Left ventricle myocardium superior (tissue), 1 donor: Measurements from ENCODE around the gene DISP3. TPM values are rescaled to one million over a fixed set of nuclear protein-coding genes. Genes with fewer than 3 reads are reported as not detected.
"Not testable (repeated sequence)": the region's sequence is repeated elsewhere in the genome, so short reads cannot be mapped to it uniquely, and the experiment has no call there.

ENCODE experiments used
- ATAC-seq: fragments of 200-7000 bp; cut with Tn5 transposase; one replicate; pipeline ENCODE4 v1.9.1; 2020; ENCODE audit warnings: mild to moderate bottlenecking, moderate library complexity
- DNase-seq: peaks from one replicate; pipeline ENCODE4 v3.0.0-alpha.2; 2020
- intact Hi-C: fragments of 100-400 bp; cut with micrococcal nuclease; formaldehyde crosslinking; loops from one replicate; pipeline ENCODE4 v1.11.0; 2022
- total RNA-seq: library from RNA; stranded (reverse); fragmentation: NEBNext Ultra II Directional; extraction: Animal tissue kit (Norgen Biotek cat#: 25700); gene quantifications from one replicate; pipeline ENCODE4 v1.2.1, GENCODE V29; 2021
- donor health status: DM: no; HTN: yes; CAD: no; lungs with severe emphysema.

The DISP3 gene
- total RNA-seq, 1 donor from 2014 or later = 0.12 TPM

DNA sequence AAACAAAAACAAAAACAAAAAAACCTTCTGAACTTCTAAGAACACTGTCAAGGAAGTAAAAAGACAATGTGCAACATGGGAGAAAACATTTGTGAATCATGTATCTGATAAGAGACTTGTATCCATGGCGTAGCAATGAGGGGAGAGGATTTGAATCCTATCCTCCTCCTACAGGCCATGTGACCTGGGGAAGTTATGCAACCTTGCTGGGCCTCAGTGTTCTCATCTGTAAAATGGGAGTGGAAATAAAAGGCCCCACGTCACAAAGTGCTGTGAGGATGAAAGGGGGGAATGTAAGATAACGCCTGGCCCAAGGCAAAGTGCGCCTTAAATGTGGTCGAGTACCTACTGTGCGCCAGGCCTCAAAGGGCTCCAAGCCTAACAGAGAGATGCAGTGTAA lies 83.7 kb downstream of the DISP3 start:
- no peak for DNase-seq
- intact Hi-C loops = no loop called here
- no peak for ATAC-seq

- intact Hi-C loops = no loop called here
- DNase-seq = no peak
- ATAC-seq = no peak
These were observed 84.7 kb downstream of the DISP3 start for GRCh38 chr1:11563560-11564069.

GRCh38 chr1:11564237-11564636 lies 85.3 kb downstream of the DISP3 start:
- no peak for ATAC-seq
- DNase-seq = no peak
- intact Hi-C loops = no loop called here

GRCh38 chr1:11566042-11566850 lies 87.3 kb downstream of the DISP3 start:
- no peak for ATAC-seq

GRCh38 chr1:11567244-11568065 lies 88.5 kb downstream of the DISP3 start:
- ATAC-seq (no peak), DNase-seq (no peak)
- intact Hi-C loops = no loop called here

More at GRCh38 chr1:11566042-11566850, 87.3 kb downstream of the DISP3 start:
- intact Hi-C loops = no loop called here
- DNase-seq = no peak

- intact Hi-C loops = no loop called here
- ATAC-seq (no peak), DNase-seq (no peak)
These were observed 89.7 kb downstream of the DISP3 start for GRCh38 chr1:11568687-11569086.

- ATAC-seq (no peak), DNase-seq (no peak)
- intact Hi-C loops = no loop called here
These were observed 90.6 kb downstream of the DISP3 start for GRCh38 chr1:11569551-11569950.

GRCh38 chr1:11569954-11570353 lies 91.0 kb downstream of the DISP3 start:
- intact Hi-C loops = no loop called here
- ATAC-seq (no peak), DNase-seq (no peak)

- no peak for ATAC-seq
- intact Hi-C loops = no loop called here
- DNase-seq = no peak
These were observed 91.9 kb downstream of the DISP3 start for GRCh38 chr1:11570821-11571380.

DNA sequence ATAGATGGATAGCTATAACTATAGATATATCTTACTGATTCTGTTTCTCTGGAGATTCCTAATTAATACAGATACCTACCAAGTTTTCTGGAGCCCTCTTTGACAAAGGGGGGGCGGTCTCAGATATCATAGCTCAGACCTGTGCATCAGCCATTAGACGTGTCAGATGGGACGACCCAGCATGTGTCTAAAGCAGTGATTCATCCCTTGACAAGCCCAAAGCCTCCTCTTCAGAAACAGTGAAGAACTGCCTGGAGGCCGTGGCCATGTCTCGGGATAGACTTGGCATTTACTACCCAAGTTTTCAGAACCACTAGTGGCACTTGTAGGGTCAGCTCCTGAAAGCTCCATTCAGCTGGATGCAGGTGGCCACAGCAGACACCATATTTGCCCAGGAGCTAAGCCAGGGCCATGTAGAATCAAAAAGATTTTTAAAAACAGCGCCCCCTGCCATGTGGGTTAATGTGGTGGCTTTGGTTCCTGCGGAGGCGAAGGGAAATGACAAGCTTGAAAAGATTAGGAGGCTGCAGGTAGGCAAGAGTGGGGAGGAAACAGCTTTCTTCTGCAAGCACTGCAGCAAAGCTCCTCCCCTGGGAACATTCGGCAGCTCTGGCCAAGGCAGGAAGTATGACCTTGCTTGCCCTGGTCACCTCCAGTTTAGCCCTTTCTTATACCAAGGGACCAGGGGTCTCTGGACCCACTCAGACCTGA lies 93.1 kb downstream of the DISP3 start:
- intact Hi-C loops = no loop called here
- DNase-seq (no peak), ATAC-seq (no peak)

DNA sequence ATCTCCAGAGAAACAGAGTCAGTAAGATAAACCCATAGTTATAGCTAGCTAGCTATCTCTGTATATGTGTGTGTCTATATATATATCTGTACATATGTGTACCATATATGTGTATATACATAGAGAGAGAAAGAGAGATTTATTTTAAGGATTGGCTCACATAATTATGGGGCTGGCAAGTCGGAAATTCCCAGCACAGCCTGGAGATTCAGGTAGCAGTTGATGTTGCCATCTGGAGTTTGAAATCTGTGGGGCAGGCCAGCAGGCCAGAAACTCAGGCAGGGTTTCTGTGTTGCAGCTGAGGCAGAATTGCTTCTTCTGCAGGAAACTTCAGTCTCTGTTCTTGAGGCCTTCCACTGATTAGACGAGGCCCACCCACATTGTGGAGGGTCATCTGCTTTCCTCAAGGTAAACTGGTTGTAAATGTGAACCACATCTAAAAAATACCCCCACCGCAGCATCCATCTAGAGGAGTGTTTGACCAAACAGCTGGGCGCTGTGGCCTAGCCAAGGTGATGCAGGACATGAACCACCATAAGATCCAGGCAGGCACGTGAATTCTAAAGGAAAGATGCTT lies 94.2 kb downstream of the DISP3 start:
- DNase-seq (no peak), ATAC-seq (no peak)
- intact Hi-C loops = no loop called here

GRCh38 chr1:11575553-11575952 lies 96.6 kb downstream of the DISP3 start:
- DNase-seq (no peak), ATAC-seq (no peak)
- intact Hi-C loops = no loop called here

DNA sequence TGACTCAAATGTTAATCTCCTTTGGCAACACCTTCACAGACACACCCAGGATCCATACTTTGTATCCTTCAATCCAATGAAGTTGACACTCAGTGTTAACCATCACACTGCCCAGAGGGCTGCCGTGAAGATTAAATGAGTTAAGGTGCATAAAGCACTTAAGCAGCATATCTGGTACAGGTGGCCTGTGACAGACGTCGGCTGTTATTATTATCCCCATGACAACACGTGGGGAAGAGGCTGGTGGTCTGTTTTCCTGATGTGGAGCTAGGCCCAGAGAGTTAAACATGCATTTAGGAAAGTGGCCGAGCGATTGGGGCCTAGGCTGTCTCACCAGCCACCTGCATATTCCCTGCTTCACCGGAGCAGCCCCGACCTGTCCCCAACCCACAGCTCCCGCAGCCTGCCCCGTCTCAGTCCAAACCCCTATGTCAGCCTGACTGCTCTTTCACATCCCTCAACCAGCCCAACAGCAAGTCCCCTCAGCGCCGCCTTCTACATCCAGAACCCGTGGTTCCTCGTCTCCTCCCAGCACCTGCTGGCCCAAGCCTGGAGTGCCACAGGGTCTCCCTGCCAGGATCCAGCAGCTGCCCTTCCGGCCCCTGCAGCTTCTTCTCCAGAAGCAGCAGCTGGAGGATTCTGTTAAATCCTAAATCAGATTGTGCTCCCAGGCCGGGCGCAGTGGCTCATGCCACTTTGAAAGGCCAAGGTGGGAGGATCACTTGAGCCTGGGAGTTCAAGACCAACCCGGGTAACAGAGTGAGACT lies 97.3 kb downstream of the DISP3 start:
- intact Hi-C loops = no loop called here
- ATAC-seq (no peak), DNase-seq (no peak)

DNA sequence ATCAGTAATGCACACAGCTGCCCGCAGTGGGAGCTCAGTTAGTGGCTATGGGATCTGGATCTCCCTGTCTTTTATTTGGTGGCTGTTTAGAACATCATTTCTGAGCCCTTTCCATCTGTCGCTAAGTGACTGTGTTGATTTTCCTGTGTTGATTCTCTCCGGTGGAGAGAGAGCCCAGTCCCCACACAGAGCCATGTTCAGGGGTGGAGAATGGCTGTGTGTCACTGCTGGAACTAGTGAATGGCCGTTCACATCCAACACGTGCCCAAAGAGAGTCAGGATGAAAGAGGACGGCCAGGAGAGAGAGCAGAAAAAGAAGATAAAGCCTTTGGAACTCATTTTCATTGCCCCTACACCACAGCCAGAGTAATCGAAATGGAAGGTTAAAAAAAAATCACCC lies 99.0 kb downstream of the DISP3 start:
- no peak for ATAC-seq
- intact Hi-C loops = no loop called here
- DNase-seq = no peak

DNA sequence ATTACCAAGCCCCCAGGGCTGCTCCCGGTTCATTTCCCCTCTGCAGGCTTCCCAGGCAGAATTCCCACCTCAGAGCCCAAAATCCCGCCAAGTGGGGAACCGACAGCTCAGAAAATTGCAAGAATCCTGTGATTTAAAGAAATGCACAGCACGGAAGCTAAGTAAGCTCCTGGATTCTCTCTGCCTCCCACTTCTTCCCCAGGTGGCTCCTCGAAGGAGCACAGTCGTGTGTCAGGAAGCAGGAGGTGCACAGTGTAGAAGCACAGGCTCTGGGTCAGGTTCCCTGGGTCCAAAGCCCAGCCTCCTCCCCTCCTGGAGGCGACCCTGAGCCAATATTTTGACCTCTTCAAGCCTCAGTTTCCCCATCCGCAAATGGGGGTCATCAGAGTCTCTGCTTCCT lies 100.6 kb downstream of the DISP3 start:
- no peak for ATAC-seq
- intact Hi-C loops = no loop called here
- no peak for DNase-seq

- ATAC-seq, intact Hi-C loops: not testable (repeated sequence)
These were observed 101.1 kb downstream of the DISP3 start for GRCh38 chr1:11580049-11580448.

GRCh38 chr1:11581445-11581991 lies 102.6 kb downstream of the DISP3 start:
- DNase-seq (no peak), ATAC-seq (no peak)
- intact Hi-C loops = no loop called here

More at GRCh38 chr1:11580049-11580448, 101.1 kb downstream of the DISP3 start:
- DNase-seq = not testable (repeated sequence)

DNA sequence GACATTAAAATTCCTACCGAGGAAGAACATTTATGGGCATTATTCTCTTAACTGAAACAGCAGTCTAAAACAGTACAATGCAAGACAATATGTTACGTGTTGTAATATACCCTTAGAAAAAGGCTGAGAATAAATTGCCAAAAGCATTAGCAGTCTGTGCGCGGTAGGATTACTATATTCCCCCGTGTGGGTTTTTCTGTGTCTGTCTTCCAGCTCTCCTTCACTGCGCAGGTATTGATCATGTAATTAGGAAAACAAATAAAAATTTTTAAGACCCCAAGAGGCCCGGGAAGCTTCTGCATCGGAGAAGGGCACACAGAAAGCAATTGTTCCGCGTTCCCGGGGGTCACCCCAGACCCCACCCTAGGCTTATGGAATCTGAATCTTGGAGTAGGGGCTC lies 106.4 kb downstream of the DISP3 start:
- DNase-seq = no peak
- intact Hi-C loops = no loop called here
- ATAC-seq = no peak
